H1 (cell line): ENCODE results near the gene TGFBI. TPM values are rescaled to one million over a fixed set of nuclear protein-coding genes. Genes with fewer than 3 reads are reported as not detected.

Source experiments
- CTCF ChIA-PET: fragments of 300-600 bp; sonication (Branson Sonifier 250); formaldehyde crosslinking; loops from one replicate; lab custom pipeline; 2021; ENCODE audit not compliant: partially characterized antibody; lab: Charles Lee
- POLR2A ChIA-PET: fragments of 300-600 bp; sonication (Branson Sonifier 250); formaldehyde crosslinking; loops from one replicate; lab custom pipeline; 2021; ENCODE audit warnings: inconsistent platforms; ENCODE audit not compliant: partially characterized antibody; lab: Charles Lee
- DNase-seq, 2 experiments: peaks; one replicate each; pipeline versions ENCODE4 v3.0.0 to v3.0.0-alpha.2; 2010 to 2022; ENCODE audit warnings: low spot score in 2 of 2, low read depth in 1 of 2, mixed read lengths in 1 of 2
- FAIRE-seq: peaks from 2 replicates; lab custom pipeline; 2011; peaks lifted over from hg19 to GRCh38; lab: Jason Lieb, UNC
- H2AFZ ChIP-seq: 2 replicates; pipeline ENCODE4 v1.8.1; 2012; ENCODE audit warnings: low read length, inconsistent platforms
- H2AK5ac ChIP-seq: 2 replicates; pipeline ENCODE4 v1.6.1; 2013; ENCODE audit warnings: low read depth, low read length
- H2BK120ac ChIP-seq: replicated peaks from 2 replicates; pipeline ENCODE3; 2013; ENCODE audit warnings: low read depth, low read length, inconsistent platforms
- H2BK12ac ChIP-seq: 2 replicates; pipeline ENCODE4 v1.6.1; 2013; ENCODE audit warnings: low read depth, low read length
- H2BK15ac ChIP-seq: 2 replicates; pipeline ENCODE4 v1.6.1; 2013; ENCODE audit warnings: low read length
- H2BK20ac ChIP-seq: 2 replicates; pipeline ENCODE4 v1.6.1; 2013; ENCODE audit warnings: low read length
- H2BK5ac ChIP-seq: 2 replicates; pipeline ENCODE4 v1.6.1; 2013; ENCODE audit warnings: low read depth, low read length
- H3K14ac ChIP-seq: 2 replicates; pipeline ENCODE4 v1.6.1; 2013; ENCODE audit warnings: inconsistent platforms; ENCODE audit not compliant: insufficient read length
- H3K18ac ChIP-seq: 2 replicates; pipeline ENCODE4 v1.6.1; 2013; ENCODE audit warnings: low read length; ENCODE audit errors: extremely low read depth
- H3K23ac ChIP-seq: 2 replicates; pipeline ENCODE4 v1.6.1; 2013; ENCODE audit warnings: inconsistent platforms; ENCODE audit not compliant: insufficient read length
- H3K23me2 ChIP-seq: 2 replicates; pipeline ENCODE4 v1.6.1; 2013; ENCODE audit warnings: low read depth, low read length
- H3K27ac ChIP-seq: 2 replicates; pipeline ENCODE4 v1.6.1; 2011; ENCODE audit warnings: low read depth, low read length, inconsistent platforms
- H3K27me3 ChIP-seq, 4 experiments: replicated peaks in 1 of 4; 1 replicate in 1 of 4; 2 replicates in 3 of 4; pipeline versions ENCODE4 v1.6.1 to v1.8.1; 2011 to 2013; ENCODE audit warnings: low read length in 3 of 4, mild to moderate bottlenecking in 3 of 4, inconsistent platforms in 2 of 4, mixed read lengths in 2 of 4, moderate library complexity in 1 of 4; ENCODE audit not compliant: control insufficient read depth in 3 of 4, insufficient read depth in 3 of 4; ENCODE audit errors: extremely low read depth in 1 of 4
- H3K36me3 ChIP-seq, 4 experiments: 2 replicates each; pipeline versions ENCODE4 v1.6.1 to v1.8.1; 2011 to 2013; ENCODE audit warnings: mild to moderate bottlenecking in 4 of 4, low read length in 3 of 4, moderate library complexity in 2 of 4, control low read depth in 1 of 4, inconsistent platforms in 1 of 4; ENCODE audit not compliant: insufficient read depth in 4 of 4, control insufficient read depth in 2 of 4
- H3K4ac ChIP-seq: replicated peaks from 2 replicates; pipeline ENCODE3; 2013; ENCODE audit warnings: low read length, low read depth, mixed read lengths, inconsistent platforms; ENCODE audit not compliant: insufficient read length
- H3K4me1 ChIP-seq, 4 experiments: replicated peaks in 1 of 4; 1 replicate in 1 of 4; 2 replicates in 3 of 4; pipeline versions ENCODE4 v1.6.1 to v1.8.1; 2011 to 2013; ENCODE audit warnings: low read length in 3 of 4, inconsistent platforms in 2 of 4, mixed read lengths in 1 of 4; ENCODE audit not compliant: insufficient read depth in 4 of 4, control insufficient read depth in 3 of 4
- H3K4me2 ChIP-seq, 2 experiments: 2 replicates each; pipeline versions ENCODE4 v1.6.1 to v1.8.1; 2011 to 2013; ENCODE audit warnings: low read depth in 2 of 2, low read length in 2 of 2, control low read depth in 1 of 2, inconsistent platforms in 1 of 2, mild to moderate bottlenecking in 1 of 2; ENCODE audit not compliant: insufficient read depth in 1 of 2
- H3K4me3 ChIP-seq, 4 experiments: fragments of 200-600, 300-600 bp in 1 of 4; sonication (generic), shearing (Covaris generic), sonication (Bioruptor Twin) in 1 of 4; 2 replicates each; pipeline versions ENCODE4 v1.5.1 to v1.8.1; 2011 to 2016; ENCODE audit warnings: low read length in 4 of 4, low read depth in 3 of 4, control low read depth in 2 of 4, inconsistent platforms in 2 of 4, mild to moderate bottlenecking in 2 of 4, mixed read lengths in 1 of 4, moderate library complexity in 1 of 4; ENCODE audit not compliant: insufficient read depth in 2 of 4; ENCODE audit errors: extremely low read depth in 1 of 4
- H3K56ac ChIP-seq: replicated peaks from 2 replicates; pipeline ENCODE3; 2013; ENCODE audit warnings: low read depth, mild to moderate bottlenecking, mixed read lengths, low read length, inconsistent platforms; ENCODE audit not compliant: insufficient read length
- H3K79me1 ChIP-seq: 2 replicates; pipeline ENCODE4 v1.6.1; 2013; ENCODE audit warnings: low read depth, low read length, control low read depth
- H3K79me2 ChIP-seq, 2 experiments: 2 replicates each; pipeline versions ENCODE4 v1.6.1 to v1.8.1; 2012 to 2013; ENCODE audit warnings: low read length in 2 of 2, mild to moderate bottlenecking in 2 of 2, inconsistent platforms in 1 of 2; ENCODE audit not compliant: insufficient read depth in 2 of 2, control insufficient read depth in 1 of 2
- H3K9ac ChIP-seq, 4 experiments: replicated peaks in 1 of 4; 1 replicate in 1 of 4; 2 replicates in 3 of 4; pipeline versions ENCODE4 v1.6.1 to v1.8.1; 2011 to 2013; ENCODE audit warnings: low read depth in 3 of 4, low read length in 3 of 4, control low read depth in 2 of 4, mild to moderate bottlenecking in 2 of 4, moderate library complexity in 2 of 4, inconsistent platforms in 1 of 4; ENCODE audit errors: extremely low read depth in 1 of 4
- H3K9me3 ChIP-seq, 2 experiments: 2 replicates each; pipeline versions ENCODE4 v1.6.1 to v1.8.1; 2012 to 2013; ENCODE audit warnings: mild to moderate bottlenecking in 2 of 2, moderate library complexity in 2 of 2, control low read depth in 1 of 2, inconsistent platforms in 1 of 2, low read depth in 1 of 2, low read length in 1 of 2, mixed read lengths in 1 of 2; ENCODE audit not compliant: insufficient read depth in 2 of 2
- H4K20me1 ChIP-seq, 2 experiments: replicated peaks in 1 of 2; 2 replicates each; pipeline versions ENCODE3 to v1.8.1; 2011 to 2013; ENCODE audit warnings: inconsistent platforms in 2 of 2, low read length in 2 of 2, mild to moderate bottlenecking in 1 of 2; ENCODE audit not compliant: insufficient read depth in 2 of 2, control insufficient read depth in 1 of 2
- H4K5ac ChIP-seq: 2 replicates; pipeline ENCODE4 v1.6.1; 2013; ENCODE audit warnings: low read length, low read depth, mixed read lengths, inconsistent platforms; ENCODE audit not compliant: insufficient read length
- H4K8ac ChIP-seq: 2 replicates; pipeline ENCODE4 v1.8.0; 2013; ENCODE audit warnings: mild to moderate bottlenecking, moderate library complexity, low read length, inconsistent platforms; ENCODE audit not compliant: insufficient read depth; ENCODE audit errors: extremely low read depth
- H4K91ac ChIP-seq: replicated peaks from 2 replicates; pipeline ENCODE3; 2013; ENCODE audit warnings: low read length, mixed read lengths, inconsistent platforms; ENCODE audit not compliant: insufficient read length
- CBX5 ChIP-seq: fragments of 300-800, 300-1000 bp; sonication (generic); IDR thresholded peaks from 2 replicates; pipeline ENCODE4 v1.7.1; 2016; ENCODE audit warnings: antibody characterized with exemption, low read length, low read depth
- CTBP2 ChIP-seq: IDR thresholded peaks from 2 replicates; pipeline ENCODE4 v1.7.0; 2011; ENCODE audit warnings: borderline replicate concordance, mild to moderate bottlenecking, moderate library complexity, mixed read lengths, low read length; ENCODE audit not compliant: insufficient read depth, insufficient read length
- CTCF ChIP-seq, 3 experiments: IDR thresholded peaks; 1 replicate in 2 of 3; 2 replicates in 1 of 3; pipeline versions ENCODE4 v1.5.1 to v1.6.1; 2011; ENCODE audit warnings: low read length in 3 of 3, mild to moderate bottlenecking in 3 of 3, inconsistent platforms in 2 of 3, low read depth in 1 of 3, moderate library complexity in 1 of 3; ENCODE audit not compliant: insufficient read depth in 1 of 3; ENCODE audit errors: control extremely low read depth in 1 of 3
- TCF12 ChIP-seq: IDR thresholded peaks from 2 replicates; pipeline ENCODE4 v1.6.1; 2011; ENCODE audit warnings: low read depth, mild to moderate bottlenecking, low read length
- WGBS, 2 experiments: shearing (Covaris generic) in 1 of 2; methylation state at CpG; one replicate each; pipeline versions ENCODE4 v1.1.6 to v1.1.7; 2013 to 2015; ENCODE audit warnings: low lambda C conversion rate in 2 of 2, mixed read lengths in 2 of 2, inconsistent platforms in 1 of 2, low coverage in 1 of 2, missing lambda C conversion rate in 1 of 2; ENCODE audit not compliant: insufficient replicate concordance in 2 of 2, insufficient coverage in 1 of 2, insufficient read length in 1 of 2; ENCODE audit errors: extremely low coverage in 1 of 2, missing lambda C conversion rate in 1 of 2; 5-methylcytosine and 5-hydroxymethylcytosine counted together
- polyA plus RNA-seq, 7 experiments: library from polyadenylated mRNA; depleted of rRNA in 3 of 7; stranded (reverse) in 5 of 7; unstranded in 2 of 7; fragments of >200 nt in 5 of 7; fragments of 200-250 nt in 2 of 7; gene quantifications; 1 replicate in 5 of 7; 2 replicates in 1 of 7; 4 replicates in 1 of 7; pipeline versions ENCODE4 v1.2.1 to v1.2.3, GENCODE V29; 2011 to 2013; ENCODE audit warnings: missing spikeins in 2 of 7, mixed read lengths in 2 of 7
- total RNA-seq: library from RNA; stranded (reverse); fragmentation: NEBNext Ultra II Directional; extraction: Animal tissue kit (Norgen Biotek cat#: 25700); gene quantifications from 2 replicates; pipeline ENCODE4 v1.2.1, GENCODE V29; 2021

TGFBI gene
- total and polyA plus RNA-seq, 2 of the 8 experiments (the other 6 are each of a cell fraction or from before 2014, with no cell fraction given) = 6.0 to 8.5 TPM

GRCh38 chr5:136075466-136075891 lies 46.7 kb downstream of the TGFBI start:
- H3K56ac ChIP-seq = no peak overlapping the region
- 67% methylated on average over 1 of the region's 1 CpG; no CpG with 5 or more reads in 1 of the 2 experiments for WGBS, 2 experiments
- ChIA-PET POLR2A (no interaction called here), CTCF (interaction anchor here (0.8 to 10.3 kb wide), 10 partner anchors 9 to 186 kb away, joined by 3 to 98 read pairs (median 4); partner anchors contain the start of gene TGFBI)
- FAIRE-seq (no peak), DNase-seq (peak in 1 of 2 experiments; percentile 45)
- H3K27me3 ChIP-seq = no peaks in the 10 kb centered on the region; a peak in 1 of 7 replicates
- no peak overlapping the region for H3K27ac ChIP-seq
- TF ChIP-seq CBX5 = no peak
- peak; percentile 14; the same call in 1 of the 2 replicates for TF ChIP-seq TCF12
- no peak for TF ChIP-seq CTBP2
- peak in 1 of 3 experiments; percentile 13; a peak in 1 of 4 replicates for TF ChIP-seq CTCF (IDR thresholded peaks at IDR 0.05; ENCODE audit: control extremely low read depth in 1 of 3, insufficient read depth in 1 of 3, low read depth in 1 of 3, low read length in 3 of 3)
- H4K8ac ChIP-seq = no peak overlapping the region
- no peak overlapping the region for H3K14ac ChIP-seq
- H3K9ac ChIP-seq = no peak overlapping the region
- no peak overlapping the region for H3K4me2 ChIP-seq
- H4K20me1 ChIP-seq = no peaks in the 10 kb centered on the region
- H3K4ac ChIP-seq = no peak overlapping the region
- H3K18ac ChIP-seq = no peak overlapping the region
- H3K4me3 ChIP-seq = no peak overlapping the region
- H2AK5ac ChIP-seq = no peak overlapping the region
- H3K23me2 ChIP-seq = peaks cover 2% of the 10 kb centered on the region; the same call in 1 of the 2 replicates
- H3K23ac ChIP-seq = no peak overlapping the region
- no peaks in the 10 kb centered on the region for H3K79me1 ChIP-seq
- H3K9me3 ChIP-seq = no peaks in the 10 kb centered on the region; a peak in 1 of 4 replicates
- no peaks in the 10 kb centered on the region for H3K79me2 ChIP-seq
- no peaks in the 10 kb centered on the region for H3K4me1 ChIP-seq
- H2AFZ ChIP-seq = no peak overlapping the region
- H2BK120ac ChIP-seq = no peak overlapping the region
- H2BK20ac ChIP-seq = no peak overlapping the region
- H4K5ac ChIP-seq = no peak overlapping the region
- H2BK5ac ChIP-seq = no peak overlapping the region
- H2BK15ac ChIP-seq = no peak overlapping the region
- no peak overlapping the region for H2BK12ac ChIP-seq
- H4K91ac ChIP-seq = no peak overlapping the region
- no peaks in the 10 kb centered on the region for H3K36me3 ChIP-seq
